T-helper 1 cell treated with Interleukin-12 subunit alpha and Interleukin-12 subunit beta and Interleukin-4 antibody, amounts not matched to agents 30 μg/mL and 1 μg/mL, for 36 hours (primary cell): ENCODE results near the gene GCH1.

ENCODE experiments used
- H3K27ac Mint-ChIP-seq: one replicate; pipeline ENCODE4 v1.8.0; 2021; ENCODE audit warnings: mild to moderate bottlenecking, mixed read lengths
- H3K27me3 Mint-ChIP-seq: one replicate; pipeline ENCODE4 v1.8.0; 2021; ENCODE audit warnings: low read depth, mixed read lengths
- H3K36me3 Mint-ChIP-seq: one replicate; pipeline ENCODE4 v1.8.0; 2021; ENCODE audit warnings: low read depth, mixed read lengths
- H3K4me1 Mint-ChIP-seq: one replicate; pipeline ENCODE4 v1.8.0; 2021; ENCODE audit warnings: low read depth, mixed read lengths
- H3K4me3 Mint-ChIP-seq: one replicate; pipeline ENCODE4 v1.8.0; 2021; ENCODE audit warnings: mild to moderate bottlenecking, moderate library complexity, mixed read lengths
- H3K9me3 Mint-ChIP-seq: one replicate; pipeline ENCODE4 v1.8.0; 2021; ENCODE audit warnings: mixed read lengths

Gene GCH1

DNA sequence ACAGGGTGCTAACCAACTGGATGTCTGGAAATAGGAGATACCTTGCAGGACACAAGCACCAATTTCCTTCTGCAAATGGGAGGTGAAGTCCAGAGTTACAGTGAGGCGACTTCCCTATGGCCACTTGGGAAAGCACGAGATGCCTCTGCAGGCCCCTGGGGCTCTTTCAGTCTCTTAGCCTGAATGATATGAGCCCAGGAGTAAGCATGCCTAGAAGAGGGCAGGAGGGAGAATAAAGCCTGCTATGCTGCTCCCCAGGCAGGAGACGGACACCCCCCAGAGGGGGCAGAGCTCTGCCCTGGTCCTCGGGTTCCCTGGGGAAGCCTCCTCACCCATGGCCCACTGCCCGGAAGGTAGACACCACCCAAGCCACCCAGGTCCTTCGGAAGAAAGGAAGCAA, 105.1 kb downstream of the GCH1 start:
- H3K4me1 Mint-ChIP-seq, result no peaks in the 10 kb centered on the region
- H3K4me3 Mint-ChIP-seq, result no peak overlapping the region
- peaks cover 4% of the 10 kb centered on the region for H3K9me3 Mint-ChIP-seq
- H3K27me3 Mint-ChIP-seq, result peaks cover 24% of the 10 kb centered on the region
- no peaks in the 10 kb centered on the region for H3K36me3 Mint-ChIP-seq
- no peak overlapping the region for H3K27ac Mint-ChIP-seq

DNA sequence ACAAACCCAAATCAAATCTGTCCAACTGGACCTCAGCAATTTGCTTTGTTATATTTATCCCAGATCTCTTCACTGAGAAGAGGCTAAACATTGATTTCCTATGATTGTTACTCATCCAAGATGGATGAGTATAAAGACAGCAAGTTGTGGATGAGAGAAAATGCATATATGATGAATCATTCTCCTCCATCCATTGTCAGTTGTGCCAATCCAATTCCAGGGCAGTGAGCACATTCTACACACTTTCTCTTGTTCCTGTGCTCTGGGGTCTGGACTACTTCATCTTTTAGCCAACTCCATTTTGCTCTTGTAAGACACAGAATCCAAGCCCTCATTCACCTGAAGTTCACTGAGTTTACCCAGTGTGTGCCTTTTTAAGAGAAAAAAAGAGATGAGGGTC, 105.7 kb downstream of the GCH1 start:
- no peak overlapping the region for H3K27ac Mint-ChIP-seq
- H3K4me1 Mint-ChIP-seq, result no peaks in the 10 kb centered on the region
- H3K27me3 Mint-ChIP-seq, result peaks cover 20% of the 10 kb centered on the region
- H3K9me3 Mint-ChIP-seq, result peaks cover 4% of the 10 kb centered on the region
- H3K36me3 Mint-ChIP-seq, result no peaks in the 10 kb centered on the region
- H3K4me3 Mint-ChIP-seq, result no peak overlapping the region

DNA sequence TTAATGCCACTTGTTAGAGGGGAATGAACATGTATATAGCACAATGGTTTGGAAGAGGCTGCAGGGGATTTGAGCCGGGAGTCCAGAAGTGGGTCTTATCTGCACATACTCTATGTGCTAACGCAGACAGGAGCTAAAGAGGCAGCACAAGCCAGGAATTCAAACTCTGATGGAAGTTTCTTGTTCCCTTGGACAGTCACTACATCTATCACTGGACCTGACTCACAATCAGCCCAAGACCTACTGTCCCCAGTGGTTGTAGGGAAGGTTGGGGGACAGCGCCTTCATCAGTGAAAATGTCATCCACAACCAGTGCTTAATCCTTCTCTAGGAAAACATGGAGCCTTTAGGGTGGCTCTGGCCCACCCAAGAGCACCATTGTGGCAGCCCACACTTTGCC, 107.8 kb downstream of the GCH1 start:
- Mint-ChIP-seq H3K4me1 (no peaks in the 10 kb centered on the region), H3K4me3 (no peak overlapping the region), H3K27me3 (peaks cover 2% of the 10 kb centered on the region), H3K9me3 (peaks cover 4% of the 10 kb centered on the region), H3K36me3 (no peaks in the 10 kb centered on the region), H3K27ac (no peak overlapping the region)

DNA sequence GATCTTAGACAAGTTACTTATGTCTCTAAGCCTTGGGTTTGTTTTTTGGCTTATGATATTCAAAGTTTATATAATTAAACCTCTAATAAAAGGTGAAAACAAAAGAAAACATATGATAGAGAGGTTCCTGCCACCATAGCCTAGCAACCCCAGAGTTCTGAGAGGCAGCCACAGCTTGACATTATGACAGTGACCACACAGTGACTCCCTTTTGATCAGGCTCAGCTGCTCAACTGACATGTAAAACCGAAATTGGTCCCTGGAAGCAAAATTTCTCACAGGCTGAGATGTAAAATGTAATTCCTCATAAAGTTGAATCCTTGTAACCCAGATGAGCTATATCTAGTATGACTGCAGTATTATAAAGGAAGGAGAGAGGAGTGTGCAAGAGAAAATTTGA, 108.5 kb downstream of the GCH1 start:
- no peaks in the 10 kb centered on the region for H3K27me3 Mint-ChIP-seq
- no peaks in the 10 kb centered on the region for H3K4me1 Mint-ChIP-seq

DNA sequence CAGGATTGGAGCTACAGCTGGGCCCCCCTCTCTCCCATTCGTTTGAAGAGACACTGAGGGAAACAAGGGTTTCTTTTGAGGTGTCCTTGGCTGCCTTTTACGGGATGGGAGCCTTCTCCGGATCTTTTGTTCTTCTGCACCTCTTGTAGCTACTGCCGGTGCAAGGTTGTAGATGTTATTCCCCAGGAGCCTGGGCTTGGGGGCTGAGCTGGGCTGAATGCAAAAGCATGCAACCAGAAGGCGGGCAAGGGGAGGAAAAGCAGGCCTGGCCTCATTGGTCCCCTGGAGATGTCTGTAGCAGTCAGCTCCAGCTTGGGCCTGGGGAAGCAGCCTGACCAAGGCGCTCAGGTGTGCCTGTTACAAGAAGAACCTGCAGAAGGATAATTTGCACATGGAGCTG, 110.3 kb downstream of the GCH1 start:
- no peak overlapping the region for H3K4me3 Mint-ChIP-seq
- peaks cover 4% of the 10 kb centered on the region for H3K9me3 Mint-ChIP-seq
- H3K36me3 Mint-ChIP-seq, result no peaks in the 10 kb centered on the region
- no peaks in the 10 kb centered on the region for H3K4me1 Mint-ChIP-seq
- no peaks in the 10 kb centered on the region for H3K27me3 Mint-ChIP-seq
- H3K27ac Mint-ChIP-seq, result no peak overlapping the region

More for the DNA sequence above, 108.5 kb downstream of the GCH1 start:
- H3K4me3 Mint-ChIP-seq, result no peak overlapping the region
- H3K9me3 Mint-ChIP-seq, result peaks cover 4% of the 10 kb centered on the region
- H3K36me3 Mint-ChIP-seq, result no peaks in the 10 kb centered on the region
- H3K27ac Mint-ChIP-seq, result no peak overlapping the region
